Melanocyte of skin (primary cell): Measurements from ENCODE around the gene METTL6. TPM values are rescaled to one million over a fixed set of nuclear protein-coding genes. Genes with fewer than 3 reads are reported as not detected.

Source experiments
- small RNA-seq, 2 donors: library from RNA; depleted of rRNA; stranded (forward); fragments of <200 nt; gene quantifications; one replicate each; pipeline ENCODE3, GENCODE V24; 2012
- total RNA-seq, 2 donors: library from RNA; depleted of rRNA; stranded (reverse); fragments of >200 nt; gene quantifications; 2 replicates each; pipeline ENCODE4 v1.2.3, GENCODE V29; 2012

METTL6 gene
- total RNA-seq = 10 to 100 TPM; 20.6 to 35.0 TPM

DNA sequence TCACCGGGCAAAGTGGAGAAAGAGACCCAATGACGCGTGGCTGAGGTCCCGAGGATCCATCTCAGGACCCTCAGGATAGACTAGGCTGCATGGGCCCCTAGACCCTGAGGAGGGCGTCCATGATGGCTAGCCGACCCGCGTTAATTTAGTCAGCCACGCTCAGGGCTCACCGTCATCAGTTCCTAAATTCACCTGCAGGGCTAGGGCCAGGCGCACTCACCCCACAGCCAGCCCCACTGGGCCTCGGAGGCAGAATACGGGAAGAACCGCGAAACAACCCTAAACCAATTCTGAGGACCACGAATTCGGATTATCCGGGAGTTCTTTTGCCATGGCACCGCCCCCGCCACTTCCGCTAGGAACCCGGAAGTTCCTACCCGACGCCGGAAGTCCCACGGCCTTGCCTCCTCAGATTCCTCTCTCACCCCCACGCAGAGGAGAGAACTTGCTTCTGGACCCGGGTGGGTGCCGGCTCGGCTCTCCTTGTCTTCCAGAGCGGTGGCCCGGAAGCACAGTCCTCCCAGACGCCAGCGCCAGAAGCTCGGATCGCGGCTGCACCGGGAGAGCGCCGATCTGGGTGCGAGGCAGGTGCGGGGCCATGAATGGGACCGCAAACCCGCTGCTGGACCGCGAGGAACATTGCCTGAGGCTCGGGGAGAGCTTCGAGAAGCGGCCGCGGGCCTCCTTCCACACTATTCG lies at the start of gene METTL6, which contains the start of gene EAF1:
Gene METTL6, minus strand, starts transcription at position 363 of the 699 bp plus-strand sequence. CDS start 1,033 bp downstream, outside the sequence.
Gene EAF1, plus strand, starts transcription at position 417 of the 699 bp plus-strand sequence. Its CDS starts 182 bp downstream, at position 599.

Small RNAs within 50 kb of the gene (small RNA-seq; reads per million reads assigned to genes)
- gene HMGN2P7 (0 reads per million in 2 donors), gene RNU6-1024P (0 reads per million in 2 donors)

Other genes with a start within 250 kb of the METTL6 start
- 10 to 100 TPM; 33.0 to 37.2 TPM for gene CAPN7, start 221.3 kb downstream of the METTL6 start, total RNA-seq
- 10 to 100 TPM; 13.4 to 38.6 TPM for gene SH3BP5, start 95.0 kb downstream of the METTL6 start, total RNA-seq
- 10 to 100 TPM; 30.6 to 48.0 TPM for gene EAF1, start 54 bp upstream of the METTL6 start, total RNA-seq
- 1 to 10 TPM; 2.1 to 2.3 TPM for gene COLQ, start 94.2 kb upstream of the METTL6 start, total RNA-seq
- gene HACL1, start 174.0 kb upstream of the METTL6 start, total RNA-seq = 10 to 100 TPM; 61.9 to 69.6 TPM
- 10 to 100 TPM; 56.6 to 60.9 TPM for gene BTD, start 174.2 kb upstream of the METTL6 start, total RNA-seq